ENCODE measurements around the gene LCN2.

Gene LCN2

GRCh38 chr9:128161215-128161902 lies 12.1 kb downstream of the LCN2 start:
- TF ChIP-seq CTCF (IDR thresholded peaks at IDR 0.05; ENCODE audit: low read depth, low read length, missing control alignments) = no peak
- DNase-seq (ENCODE audit: low read depth) = no peak
- H3K4me3 ChIP-seq (ENCODE audit: low read depth, low read length) = peak overlapping the region; percentile 97

GRCh38 chr9:128162215-128163026 lies 13.2 kb downstream of the LCN2 start:
- no peak overlapping the region for H3K4me3 ChIP-seq (ENCODE audit: low read depth, low read length)
- no peak for DNase-seq (ENCODE audit: low read depth)
- TF ChIP-seq CTCF (IDR thresholded peaks at IDR 0.05; ENCODE audit: low read depth, low read length, missing control alignments) = no peak

- TF ChIP-seq CTCF (IDR thresholded peaks at IDR 0.05; ENCODE audit: low read depth, low read length, missing control alignments) = no peak
- H3K4me3 ChIP-seq (ENCODE audit: low read depth, low read length) = no peak overlapping the region
- no peak for DNase-seq (ENCODE audit: low read depth)
Measured at GRCh38 chr9:128163027-128163515, 13.8 kb downstream of the LCN2 start.

- no peak for DNase-seq (ENCODE audit: low read depth)
- no peak overlapping the region for H3K4me3 ChIP-seq (ENCODE audit: low read depth, low read length)
- TF ChIP-seq CTCF (IDR thresholded peaks at IDR 0.05; ENCODE audit: low read depth, low read length, missing control alignments) = no peak
Measured at GRCh38 chr9:128163523-128164306, 14.5 kb downstream of the LCN2 start.

GRCh38 chr9:128164307-128164885 lies 15.1 kb downstream of the LCN2 start:
- no peak for DNase-seq (ENCODE audit: low read depth)
- H3K4me3 ChIP-seq (ENCODE audit: low read depth, low read length) = no peak overlapping the region
- TF ChIP-seq CTCF (IDR thresholded peaks at IDR 0.05; ENCODE audit: low read depth, low read length, missing control alignments) = no peak

- no peak for TF ChIP-seq CTCF (IDR thresholded peaks at IDR 0.05; ENCODE audit: low read depth, low read length, missing control alignments)
- H3K4me3 ChIP-seq (ENCODE audit: low read depth, low read length) = no peak overlapping the region
- DNase-seq (ENCODE audit: low read depth) = no peak
Measured at GRCh38 chr9:128166169-128166568, 16.9 kb downstream of the LCN2 start.

All from GM12864 (cell line).